WTC11 (cell line): ENCODE measurements around the gene ERICH3.

ENCODE experiments used
- ATF3 ChIP-seq: sonication (generic); formaldehyde crosslinking; conservative IDR thresholded peaks from 2 replicates; pipeline ENCODE4 v1.8.1; 2022; ENCODE audit warnings: mild to moderate bottlenecking, missing genetic modification reagents
- ATF6 ChIP-seq: sonication (generic); formaldehyde crosslinking; IDR thresholded peaks from 2 replicates; pipeline ENCODE4 v1.8.1; 2023; ENCODE audit warnings: mild to moderate bottlenecking, missing genetic modification reagents
- CTCF ChIP-seq: fragments of 200-600 bp; IDR thresholded peaks from 2 replicates; pipeline ENCODE4 v1.8.0; 2022; ENCODE audit warnings: antibody characterized with exemption
- GRHL2 ChIP-seq: fragments of 250-450 bp; sonication (Bioruptor Pico); IDR thresholded peaks from 2 replicates; pipeline ENCODE4 v1.8.0; 2022; ENCODE audit warnings: mild to moderate bottlenecking, moderate library complexity; ENCODE audit not compliant: insufficient replicate concordance, severe bottlenecking
- KAT7 ChIP-seq: sonication (generic); formaldehyde crosslinking; IDR thresholded peaks from 2 replicates; pipeline ENCODE4 v1.8.1; 2023; ENCODE audit warnings: missing genetic modification reagents, mild to moderate bottlenecking, borderline replicate concordance
- MXD4 ChIP-seq: fragments of 250-450 bp; sonication (Bioruptor Pico); IDR thresholded peaks from 2 replicates; pipeline ENCODE4 v1.8.0; 2021; ENCODE audit warnings: mild to moderate bottlenecking, moderate library complexity, borderline replicate concordance
- ZBTB43 ChIP-seq: sonication (generic); formaldehyde crosslinking; IDR thresholded peaks from 2 replicates; pipeline ENCODE4 v1.8.1; 2023; ENCODE audit warnings: mild to moderate bottlenecking, missing genetic modification reagents
- ZNF263 ChIP-seq: sonication (generic); formaldehyde crosslinking; IDR thresholded peaks from 2 replicates; pipeline ENCODE4 v1.8.1; 2022; ENCODE audit warnings: low read depth, mild to moderate bottlenecking, moderate library complexity, missing genetic modification reagents
- ZNF281 ChIP-seq: sonication (generic); formaldehyde crosslinking; IDR thresholded peaks from 2 replicates; pipeline ENCODE4 v1.8.0; 2023; ENCODE audit warnings: mild to moderate bottlenecking, missing genetic modification reagents

- no peak for TF ChIP-seq ATF3 (CRISPR knock-in tag)
- TF ChIP-seq CTCF: no peak
- TF ChIP-seq GRHL2: no peak
- no peak for TF ChIP-seq ATF6 (CRISPR knock-in tag)
- no peak for TF ChIP-seq ZNF281 (CRISPR knock-in tag)
- TF ChIP-seq ZBTB43 (CRISPR knock-in tag): no peak
- no peak for TF ChIP-seq KAT7
- TF ChIP-seq ZNF263 (CRISPR knock-in tag): no peak
- no peak for TF ChIP-seq MXD4 (CRISPR knock-in tag)
Observed at GRCh38 chr1:74584185-74584584, 89.4 kb downstream of the ERICH3 start.
